EL (cell line): ENCODE results near the gene MS4A18.
A peak's percentile ranks its signal among the peaks of the same experiment; 100 is the strongest.

Source experiments
- DNase-seq: peaks from one replicate; pipeline ENCODE4 v3.0.0-alpha.2; 2016

The MS4A18 gene

DNA sequence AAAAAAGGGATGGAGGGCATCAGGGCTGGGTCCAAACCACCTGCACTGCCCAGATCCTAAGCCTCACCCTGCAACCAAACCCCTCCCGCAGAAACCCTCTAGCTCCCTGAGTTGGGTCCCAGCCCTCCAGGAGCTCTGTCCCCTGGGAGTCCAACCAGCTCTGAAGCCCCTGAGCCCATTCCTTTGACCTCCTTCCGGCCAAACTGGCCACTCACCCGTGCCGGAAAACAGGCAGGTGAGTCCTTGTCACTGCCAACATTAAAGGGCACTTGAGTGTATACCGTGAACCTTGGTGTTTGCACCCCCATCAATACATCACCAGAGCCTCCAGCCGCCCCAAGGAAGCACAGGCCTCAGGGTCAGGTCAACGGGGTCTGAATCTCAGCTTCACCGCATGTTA is 43.7 kb downstream of the MS4A18 start:
- no peak for DNase-seq

DNA sequence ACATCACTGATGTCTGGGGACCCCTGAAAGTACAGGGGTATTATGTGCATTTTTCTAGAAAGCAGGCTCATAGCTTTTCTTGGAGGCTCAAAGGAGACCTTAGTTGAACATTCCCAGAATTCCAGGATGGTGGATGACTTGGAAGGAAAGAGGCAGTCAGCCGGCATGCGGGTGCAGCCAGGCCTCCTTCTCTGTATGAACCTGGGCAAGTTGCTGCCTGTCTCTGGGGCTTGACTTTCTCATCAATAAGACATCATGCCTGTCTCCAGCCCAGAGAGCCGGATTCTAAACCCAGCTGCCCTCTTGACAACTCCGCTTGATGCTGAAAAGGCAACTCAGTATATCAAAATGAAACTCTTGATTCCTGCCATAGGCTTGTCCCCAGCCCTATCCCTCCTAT is 44.8 kb downstream of the MS4A18 start:
- no peak for DNase-seq

DNA sequence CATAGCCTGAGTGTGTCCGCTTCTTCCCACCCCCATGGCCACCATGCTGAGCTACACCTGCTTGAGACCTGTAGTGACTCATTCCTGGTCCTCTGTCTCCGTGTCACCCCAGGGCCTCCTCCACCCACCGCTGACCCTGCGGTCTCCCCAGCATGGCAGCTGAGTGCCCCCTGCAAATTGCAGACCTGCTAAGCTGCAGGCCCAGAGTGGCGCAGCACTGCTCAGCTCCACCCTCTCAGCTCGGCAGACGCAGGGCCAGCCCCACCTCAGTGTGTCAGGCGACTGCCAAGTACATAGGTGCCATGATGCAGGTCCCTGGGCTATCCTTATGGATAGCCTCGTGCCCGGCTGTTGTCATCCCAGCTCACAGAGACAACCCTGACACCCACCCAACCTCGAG is 45.3 kb downstream of the MS4A18 start:
- DNase-seq, result no peak

DNA sequence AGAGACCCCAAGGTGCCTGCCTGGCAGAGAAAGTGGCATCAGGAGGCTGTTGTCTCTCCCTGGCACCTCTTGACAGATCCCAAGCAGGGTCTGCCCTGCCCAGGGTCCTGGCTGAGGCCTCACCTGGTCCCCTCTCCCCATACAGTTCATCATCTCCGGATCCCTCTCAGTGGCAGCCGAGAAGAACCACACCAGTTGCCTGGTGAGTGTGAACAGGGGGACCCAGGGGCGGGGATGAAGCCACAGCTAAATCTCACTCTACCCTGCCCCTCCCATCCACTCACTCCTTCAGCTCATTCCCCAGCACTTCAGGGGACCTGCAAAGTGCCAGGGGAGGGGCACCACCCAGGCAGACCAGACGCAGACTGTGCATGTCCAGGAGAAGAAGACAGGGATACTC is 46.6 kb downstream of the MS4A18 start:
- no peak for DNase-seq

DNA sequence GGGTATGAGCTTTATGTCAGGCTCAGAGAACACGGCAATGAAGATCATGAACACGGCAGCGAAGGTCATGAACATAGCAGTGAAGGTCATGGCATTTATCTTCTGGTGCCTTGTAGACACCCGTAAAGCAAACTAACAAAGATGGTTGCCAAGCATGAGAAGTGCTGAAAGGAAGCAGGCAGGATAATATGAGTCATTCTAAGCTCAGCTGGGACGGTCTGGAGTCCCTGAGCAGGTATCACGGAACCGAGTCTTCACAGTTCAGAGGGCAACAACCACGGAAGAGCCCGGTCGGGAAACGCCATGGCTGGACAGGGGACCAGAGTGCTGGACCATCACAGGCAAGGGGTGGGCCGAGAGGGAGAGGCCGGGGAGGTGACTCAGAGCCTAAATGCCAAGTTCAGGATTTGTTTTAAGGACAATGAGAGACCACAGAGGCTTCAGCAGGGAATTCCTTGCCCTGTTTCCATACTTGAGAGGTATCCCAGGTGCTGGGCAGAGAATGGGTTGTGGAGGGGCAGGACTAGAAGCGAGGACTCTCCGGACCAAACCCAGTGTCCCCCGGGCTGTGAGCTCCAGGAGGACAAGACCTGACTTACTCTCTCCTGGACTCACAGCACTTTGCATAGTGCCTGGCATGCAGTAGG is 47.5 kb downstream of the MS4A18 start:
- no peak for DNase-seq

DNA sequence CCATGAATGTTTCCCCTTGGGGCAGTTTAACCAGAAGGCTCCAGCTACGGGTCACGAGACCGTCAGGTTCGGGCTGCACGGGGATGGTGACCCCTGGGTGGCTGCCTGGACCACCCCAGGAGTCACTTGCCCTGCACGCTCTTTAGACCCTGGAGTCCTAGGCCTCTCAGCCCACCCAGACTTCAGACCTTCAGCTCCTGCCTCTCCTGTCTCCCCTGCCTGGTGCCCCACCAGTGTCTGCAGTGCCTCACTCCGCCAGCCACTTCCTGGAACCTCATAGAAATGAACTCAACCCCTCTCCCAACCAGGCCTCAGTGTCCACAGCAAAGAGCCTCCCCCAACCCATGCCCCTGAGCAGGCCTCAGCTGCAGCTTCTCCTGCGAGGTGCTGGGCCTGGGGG is 48.1 kb downstream of the MS4A18 start:
- no peak for DNase-seq

DNA sequence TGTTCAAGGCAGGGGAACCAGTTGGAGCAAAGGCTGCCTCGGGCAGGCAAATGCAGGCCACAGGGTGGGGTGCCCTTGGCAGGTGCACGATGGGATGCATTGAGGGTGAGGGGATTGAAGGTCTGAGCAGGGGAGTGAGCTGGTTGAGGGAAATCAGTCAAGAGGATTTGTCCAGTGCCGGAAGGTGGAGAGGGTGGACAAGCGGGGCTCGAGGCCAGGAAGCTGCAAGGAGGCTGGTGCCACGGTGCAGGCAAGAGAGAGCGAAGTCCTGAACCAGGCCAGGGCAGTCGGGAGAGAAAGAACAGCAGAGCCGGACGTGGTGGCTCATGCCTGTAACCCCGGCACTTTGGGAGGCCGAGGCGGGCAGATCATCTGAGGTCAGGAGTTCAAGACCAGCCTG is 50.2 kb downstream of the MS4A18 start:
- DNase-seq, result no peak

DNA sequence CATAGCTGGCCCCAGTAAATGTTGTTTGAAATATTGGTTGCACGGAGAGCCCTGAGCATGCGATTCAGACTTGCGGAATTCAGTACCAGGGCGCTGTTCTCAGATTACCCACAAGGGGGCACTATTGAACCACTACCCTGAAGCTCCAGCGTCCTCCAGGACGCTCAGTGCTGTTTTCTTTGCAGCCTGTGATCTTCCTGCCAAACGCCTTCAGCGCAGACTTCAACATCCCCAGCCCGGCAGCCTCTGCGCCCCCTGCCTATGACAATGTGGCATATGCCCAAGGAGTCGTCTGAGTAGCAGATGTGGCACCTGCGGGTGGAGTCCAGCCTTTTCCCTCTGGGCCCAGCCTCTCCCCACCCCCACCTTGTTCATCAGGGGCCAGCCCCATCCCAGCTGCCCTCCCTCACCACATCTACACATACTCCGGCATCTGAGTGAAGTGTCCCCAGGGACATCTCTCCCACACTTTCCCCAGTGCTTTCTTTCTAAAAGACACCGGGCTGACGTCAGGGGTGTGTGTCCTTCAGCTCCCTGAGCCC is 51.0 kb downstream of the MS4A18 start:
- peak; percentile 90 for DNase-seq

DNA sequence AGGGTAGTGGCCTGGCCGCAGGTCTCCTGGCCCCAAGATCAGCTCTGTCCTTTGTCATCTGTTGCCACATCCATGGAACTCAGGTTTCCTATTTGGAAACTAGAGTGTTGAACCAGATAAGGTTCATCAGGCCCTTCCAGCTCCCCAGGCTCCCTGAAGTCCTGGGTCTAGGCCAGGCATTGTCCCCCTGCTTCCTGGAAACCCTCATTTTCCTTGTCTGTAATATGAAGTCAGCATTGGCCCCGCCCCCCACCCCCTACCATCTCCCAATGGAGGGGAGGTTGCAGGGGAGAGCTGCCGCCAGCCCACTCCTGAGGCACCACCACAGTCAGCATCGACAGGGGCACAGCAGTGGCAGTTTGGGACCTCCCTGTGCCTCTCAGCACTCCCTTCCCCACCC is 51.6 kb downstream of the MS4A18 start:
- DNase-seq, result no peak

DNA sequence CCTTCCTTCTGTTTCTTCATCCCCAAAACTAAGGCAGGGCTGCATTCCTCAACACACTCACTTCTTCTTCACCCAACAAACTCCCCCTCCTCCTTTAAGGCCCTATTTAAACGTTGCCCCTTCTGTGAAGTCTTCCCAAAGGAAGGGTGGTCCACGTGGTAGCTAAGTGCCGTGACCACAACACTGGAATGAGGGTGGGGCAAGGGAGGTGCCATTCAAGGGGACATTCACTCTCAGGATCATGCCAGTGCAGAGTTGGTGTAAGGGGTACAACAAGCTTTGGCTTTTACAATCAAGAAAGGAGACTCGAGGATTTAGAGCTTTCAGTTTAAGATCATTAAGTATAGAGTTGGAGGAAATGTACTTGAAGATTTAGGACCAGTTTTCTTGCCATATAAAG is 52.6 kb downstream of the MS4A18 start:
- DNase-seq, result no peak

DNA sequence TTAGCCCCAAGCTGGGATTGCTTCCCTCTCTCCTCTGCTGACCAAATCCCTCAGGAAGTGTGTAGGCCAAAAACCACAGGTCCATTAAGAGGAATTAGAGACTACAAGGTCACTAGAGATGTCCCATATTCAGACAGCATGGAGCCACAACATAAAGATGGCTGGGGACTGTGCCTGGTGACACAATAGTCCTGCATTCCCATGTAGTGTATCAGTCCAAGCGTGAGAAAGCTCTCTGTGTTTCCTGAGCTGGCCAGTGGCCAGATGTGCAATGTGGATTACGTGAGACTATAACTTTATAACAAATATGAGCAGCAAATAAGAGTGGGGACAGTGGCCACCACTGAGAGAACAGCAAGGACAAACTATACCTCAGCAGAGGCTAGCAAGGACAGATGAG is 53.1 kb downstream of the MS4A18 start:
- peak; percentile 85 for DNase-seq

DNA sequence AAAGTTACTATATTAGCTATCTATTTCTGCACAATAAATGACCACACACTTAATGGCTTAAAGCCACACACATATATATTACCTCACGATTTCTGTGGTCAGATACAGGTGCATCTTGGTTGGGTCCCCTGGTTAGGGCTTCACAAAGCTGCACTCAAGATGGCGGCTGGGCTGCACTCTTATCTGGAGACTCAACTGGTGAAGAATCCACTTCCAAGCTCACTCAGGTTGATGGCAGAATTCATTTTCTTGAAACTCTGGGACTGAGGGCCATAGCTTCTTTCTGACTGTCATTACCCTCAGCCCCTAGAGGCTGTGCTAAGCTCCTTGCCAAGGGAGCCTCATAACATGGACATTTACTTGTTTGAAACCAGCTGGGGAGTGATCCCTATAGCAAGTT is 55.5 kb downstream of the MS4A18 start:
- DNase-seq, result no peak

DNA sequence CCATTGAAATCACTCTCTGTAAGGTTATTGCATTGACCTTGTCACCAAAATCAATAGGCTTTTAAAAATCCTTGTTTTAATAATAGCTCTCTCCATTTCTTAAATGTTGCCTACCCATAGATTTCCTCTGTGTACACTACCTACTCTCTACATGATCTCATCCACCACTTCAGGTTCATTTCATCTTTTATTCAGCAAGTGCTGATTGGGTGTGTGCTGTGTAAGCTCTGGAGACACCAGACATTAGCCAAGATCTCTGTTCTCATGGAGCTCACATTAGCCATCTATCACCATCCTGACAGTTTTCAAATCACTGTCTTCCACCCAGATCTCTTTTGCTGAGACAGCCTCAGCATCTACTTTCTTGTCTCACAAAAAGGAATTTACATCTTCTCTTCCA is 56.3 kb downstream of the MS4A18 start:
- no peak for DNase-seq

DNA sequence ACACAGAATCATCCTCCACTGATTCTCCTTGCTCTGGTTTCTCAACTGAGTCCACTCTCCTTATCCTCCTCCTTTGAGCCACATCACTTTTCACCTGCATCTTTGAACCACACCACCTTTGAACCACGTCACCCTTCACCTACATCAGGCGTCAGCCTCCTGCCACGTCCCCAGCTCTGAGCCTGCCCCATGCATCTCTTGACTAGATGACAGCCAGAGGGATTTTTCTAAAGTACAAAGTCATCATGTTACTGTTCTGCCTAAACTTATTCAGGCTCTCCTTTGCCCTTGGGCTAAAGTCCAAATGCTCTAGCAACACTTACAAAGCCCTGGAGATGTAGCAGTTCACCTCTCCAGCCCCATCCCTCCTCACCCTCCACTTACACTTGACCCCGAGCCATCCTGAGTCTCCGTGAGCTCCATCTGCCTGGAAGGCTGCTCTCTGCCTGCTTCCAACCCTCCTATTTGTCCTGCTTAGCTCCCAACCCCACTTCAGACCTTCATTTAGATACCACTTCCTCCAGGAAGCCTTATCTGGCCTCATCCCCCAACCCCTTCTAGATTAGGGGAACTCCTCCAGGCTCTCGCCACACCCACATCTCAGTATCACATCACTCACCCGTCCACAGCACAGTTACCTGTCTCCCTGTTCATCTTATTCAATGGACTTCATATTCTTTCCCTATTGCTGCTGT is 56.9 kb downstream of the MS4A18 start:
- no peak for DNase-seq

DNA sequence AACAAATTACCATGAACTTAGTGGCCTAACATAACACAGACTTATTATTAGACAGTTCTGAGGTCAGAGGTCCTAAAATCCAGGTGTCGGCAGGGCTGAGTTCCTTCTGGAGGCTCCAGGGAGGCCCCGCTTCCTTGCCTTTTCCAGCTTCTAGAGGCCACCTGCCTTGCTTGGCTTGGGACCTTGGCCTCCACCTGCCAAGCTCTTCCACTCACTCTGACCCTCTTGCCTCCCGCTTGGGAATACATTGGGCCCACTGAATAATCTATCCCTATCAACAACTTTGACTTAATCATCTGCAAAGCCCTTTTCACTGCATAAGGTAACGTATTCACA is 57.4 kb downstream of the MS4A18 start:
- DNase-seq, result no peak

DNA sequence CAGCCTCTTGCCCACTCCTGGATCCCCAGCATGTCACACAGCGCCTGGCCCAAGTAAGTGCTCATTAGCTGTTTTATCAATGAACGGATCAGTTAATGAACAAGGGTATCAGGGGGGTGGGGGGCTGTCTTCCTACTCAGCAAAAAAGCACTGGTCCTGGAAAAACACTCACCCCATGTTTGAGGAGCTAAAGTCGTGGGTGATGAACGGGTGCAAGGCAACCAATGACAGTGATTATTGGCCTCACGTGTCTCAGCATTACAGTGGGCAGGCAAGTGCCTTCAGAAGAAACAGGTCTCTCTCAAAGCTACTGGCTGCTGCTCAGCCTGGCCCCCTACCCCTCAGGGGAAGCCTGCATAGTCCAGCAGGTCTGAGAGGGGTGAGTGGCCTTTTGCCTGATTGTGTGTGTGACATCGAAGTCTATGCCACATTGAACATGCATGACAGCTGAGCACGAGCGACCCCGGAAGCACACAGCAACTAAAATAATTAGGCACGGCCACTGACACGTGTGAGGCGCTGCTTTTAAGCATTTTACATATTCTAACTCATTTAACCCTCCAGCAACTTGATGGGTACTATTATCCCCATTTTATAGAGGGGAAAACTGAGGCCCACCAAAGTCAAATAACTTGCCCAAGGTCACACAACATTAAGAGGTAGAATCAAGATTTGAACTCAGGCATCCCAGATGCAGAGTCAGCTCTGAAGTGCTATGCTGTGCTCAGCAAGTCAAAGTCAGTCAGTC is 58.0 kb downstream of the MS4A18 start:
- no peak for DNase-seq

DNA sequence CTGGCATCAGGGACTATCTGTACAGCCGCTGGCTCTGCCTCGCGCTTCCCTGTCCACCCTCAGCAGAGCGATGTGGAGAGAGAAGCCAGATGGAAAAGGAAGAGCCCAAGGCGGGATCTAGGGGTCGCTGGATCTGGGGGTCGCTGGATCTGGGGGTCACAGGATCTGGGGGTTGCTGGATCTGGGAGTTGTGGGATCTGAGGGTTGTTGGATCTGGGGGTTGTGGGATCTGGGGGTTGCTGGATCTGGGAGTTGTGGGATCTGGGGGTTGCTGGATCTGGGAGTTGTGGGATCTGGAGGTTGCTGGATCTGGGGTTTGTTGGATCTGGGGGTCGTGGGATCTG is 58.6 kb downstream of the MS4A18 start:
- no peak for DNase-seq

DNA sequence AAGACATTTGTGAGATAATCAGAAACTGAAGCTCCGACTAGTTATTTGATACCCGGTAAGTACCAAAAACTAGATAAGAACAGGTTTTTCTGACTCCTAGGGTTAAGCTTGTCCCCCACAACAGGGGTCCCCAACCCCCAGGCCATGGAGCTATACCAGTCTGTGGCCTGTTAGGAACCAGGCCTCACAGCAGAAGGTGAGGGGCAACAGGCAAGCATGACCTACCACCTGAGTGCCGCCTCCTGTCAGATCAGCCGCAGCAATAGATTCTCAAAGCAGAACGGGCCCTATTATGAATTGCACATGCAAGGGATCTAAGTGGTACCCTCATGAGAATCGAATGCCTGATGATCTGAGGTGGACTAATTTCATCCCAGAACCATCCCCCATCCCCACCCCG is 59.4 kb downstream of the MS4A18 start:
- no peak for DNase-seq

DNA sequence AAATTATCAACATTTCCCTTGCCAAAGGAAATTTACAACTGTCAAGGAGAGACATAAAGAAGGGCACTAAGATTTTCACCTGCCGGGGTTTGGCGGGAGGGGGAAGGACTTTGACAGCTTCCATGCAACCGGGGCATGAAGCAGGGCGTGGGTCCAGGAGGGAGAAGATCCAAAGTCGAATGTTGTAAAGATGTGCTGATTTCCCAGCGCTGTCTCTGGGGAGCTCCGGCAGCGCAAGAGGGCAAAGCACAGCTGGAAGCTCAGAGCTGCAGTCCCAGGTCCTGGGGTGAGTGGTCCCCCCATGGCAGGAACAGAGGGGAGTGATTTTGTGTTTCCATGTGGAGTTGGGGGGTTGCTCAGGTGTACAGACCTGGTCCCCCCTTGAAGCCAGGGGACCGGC is 60.6 kb downstream of the MS4A18 start, which contains the start of gene MS4A10:
MS4A10 (plus strand) TSS at position 198 of the 400 bp plus-strand sequence. CDS start 5,003 bp downstream, outside the sequence.
- no peak for DNase-seq

DNA sequence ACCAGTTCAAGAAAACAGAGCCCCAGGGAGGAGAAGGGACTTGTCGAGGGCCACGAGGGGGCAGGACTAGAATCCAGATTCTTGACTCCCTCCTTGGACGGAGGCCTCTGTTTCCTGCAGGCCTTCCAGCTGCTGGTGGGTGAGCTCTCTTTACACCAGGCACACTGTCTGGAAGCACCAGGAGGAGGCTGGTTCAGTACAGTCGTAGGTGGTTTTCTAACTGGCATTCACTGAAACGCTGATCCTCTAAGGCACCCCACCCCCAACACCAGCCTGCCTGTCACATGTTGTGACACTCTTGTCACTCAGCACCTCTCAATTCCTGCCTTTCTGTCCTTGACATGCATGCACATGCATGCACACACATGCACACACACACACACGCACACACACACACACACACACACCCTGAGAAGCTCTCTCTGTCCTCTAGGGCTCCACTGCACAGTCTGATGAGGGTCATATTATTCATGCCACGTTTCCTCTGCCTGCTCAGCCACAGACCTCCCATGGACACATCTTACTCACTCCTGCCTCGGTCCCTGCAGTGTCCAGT is 61.4 kb downstream of the MS4A18 start:
- DNase-seq, result peak; percentile 45

DNA sequence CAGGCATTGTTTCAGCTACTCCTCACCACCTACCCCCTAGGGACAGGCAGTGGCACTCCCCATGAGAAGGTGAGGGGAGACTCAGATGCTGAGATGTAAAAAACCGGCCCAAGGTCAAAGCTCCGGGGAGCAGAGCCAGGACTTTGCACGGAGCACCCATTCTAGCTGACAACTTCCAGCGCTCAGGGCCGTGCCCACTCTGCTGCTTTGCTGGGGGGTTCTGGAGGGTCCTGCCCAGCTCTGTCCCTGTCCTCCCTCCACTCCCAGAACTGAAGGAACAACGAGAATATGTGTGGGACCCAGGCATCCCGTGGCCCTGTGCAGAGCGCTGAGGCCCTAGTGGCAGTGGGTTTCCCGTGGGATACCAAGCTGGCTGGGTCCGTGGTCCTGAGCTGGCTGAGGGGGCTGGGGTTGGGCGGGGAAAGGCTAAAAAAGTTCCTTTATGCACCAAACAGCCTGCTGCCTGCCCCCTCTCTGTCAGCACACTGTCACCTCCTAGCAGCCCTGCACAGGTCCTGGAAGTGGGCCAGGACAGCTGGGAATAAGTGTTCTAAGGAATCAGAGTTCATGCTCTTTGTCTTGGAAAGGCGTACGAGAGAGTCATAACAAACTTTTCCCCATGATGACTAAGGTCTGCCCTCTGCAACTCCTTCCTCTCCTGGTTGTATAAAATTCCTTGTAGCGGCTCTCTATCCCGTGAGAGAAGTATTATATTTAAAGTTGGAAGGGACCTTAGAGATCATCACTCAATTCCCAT is 62.5 kb downstream of the MS4A18 start:
- peak; percentile 73 for DNase-seq

DNA sequence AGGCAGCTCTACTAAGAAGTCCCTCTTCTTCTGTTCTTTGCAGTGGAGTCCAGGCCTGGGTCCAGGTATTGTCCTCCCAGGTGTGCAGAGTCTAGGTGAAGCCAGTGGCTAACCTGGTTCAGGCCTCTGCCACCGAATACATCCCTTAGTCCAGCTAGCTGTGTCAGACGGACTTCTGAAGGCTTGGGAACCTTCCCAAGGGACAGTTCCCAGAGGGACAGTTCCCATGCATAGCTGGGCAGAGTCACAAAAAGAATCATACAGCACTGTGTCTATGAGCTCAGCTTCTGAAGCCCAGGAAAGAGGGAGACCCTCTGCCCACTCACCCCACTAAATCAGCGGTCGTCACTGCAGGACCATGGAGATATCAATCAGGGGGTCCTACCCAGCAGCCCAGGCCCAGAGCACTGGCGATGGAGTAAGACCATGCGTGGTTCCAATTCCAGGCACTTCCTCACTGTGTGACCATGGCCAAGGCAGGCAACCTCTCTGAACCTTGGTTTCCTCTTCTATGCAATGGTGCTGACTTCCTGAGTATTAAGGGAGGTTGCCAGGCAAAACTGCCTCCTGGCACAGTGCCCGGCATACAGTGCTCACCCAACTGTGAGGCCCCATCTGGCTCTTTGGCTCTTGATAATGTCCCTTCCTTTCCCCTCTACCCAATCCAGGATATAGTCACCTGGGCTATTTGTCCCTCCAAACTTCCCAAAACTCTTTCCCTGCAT is 64.0 kb downstream of the MS4A18 start:
- no peak for DNase-seq
